MM.1S (cell line): ENCODE measurements around the gene COL11A2.
"Not testable (repeated sequence)": the region's sequence is repeated elsewhere in the genome, so short reads cannot be mapped to it uniquely, and the experiment has no call there.

ENCODE experiments used
- DNase-seq: peaks from one replicate; pipeline ENCODE4 v3.0.0-alpha.2; 2015
- H2AFZ ChIP-seq: fragments of 300-600 bp; sonication (generic); 2 replicates; pipeline ENCODE4 v1.6.0; 2016; ENCODE audit warnings: antibody characterized with exemption, low read length
- H3F3A ChIP-seq: fragments of 300-600 bp; sonication (generic); 2 replicates; pipeline ENCODE4 v1.6.1; 2016; ENCODE audit warnings: mild to moderate bottlenecking, antibody characterized with exemption, low read length, moderate library complexity, mixed read lengths; ENCODE audit not compliant: insufficient read depth
- H3K27ac ChIP-seq: fragments of 300-600 bp; sonication (generic); 2 replicates; pipeline ENCODE4 v1.5.1; 2016; ENCODE audit warnings: mild to moderate bottlenecking, low read length
- H3K27me3 ChIP-seq: fragments of 300-600 bp; sonication (generic); replicated peaks from 2 replicates; pipeline ENCODE4 v1.6.0; 2016; ENCODE audit warnings: low read length; ENCODE audit not compliant: insufficient read depth
- H3K36me3 ChIP-seq: fragments of 300-600 bp; sonication (generic); replicated peaks from 2 replicates; pipeline ENCODE4 v1.6.1; 2016; ENCODE audit warnings: mild to moderate bottlenecking, low read length, mixed read lengths; ENCODE audit not compliant: insufficient read depth
- H3K4me1 ChIP-seq: fragments of 300-600 bp; sonication (generic); 2 replicates; pipeline ENCODE4 v1.6.1; 2016; ENCODE audit warnings: low read length, mixed read lengths
- H3K4me2 ChIP-seq: fragments of 300-600 bp; sonication (generic); 2 replicates; pipeline ENCODE4 v1.6.0; 2016; ENCODE audit warnings: low read depth, low read length
- H3K4me3 ChIP-seq: fragments of 300-600 bp; sonication (generic); 2 replicates; pipeline ENCODE4 v1.5.1; 2016; ENCODE audit warnings: low read length, mixed read lengths
- H3K79me2 ChIP-seq: fragments of 300-600 bp; sonication (generic); 2 replicates; pipeline ENCODE4 v1.6.1; 2016; ENCODE audit warnings: mixed run types, low read length, mixed read lengths
- H3K9ac ChIP-seq: fragments of 300-600 bp; sonication (generic); 2 replicates; pipeline ENCODE4 v1.6.1; 2016; ENCODE audit warnings: low read length, mixed read lengths
- H3K9me2 ChIP-seq: fragments of 300-600 bp; sonication (generic); replicated peaks from 2 replicates; pipeline ENCODE4 v1.6.1; 2016; ENCODE audit warnings: mild to moderate bottlenecking, low read length, mixed read lengths; ENCODE audit not compliant: insufficient read depth
- H3K9me3 ChIP-seq: fragments of 300-600 bp; sonication (generic); replicated peaks from 2 replicates; pipeline ENCODE4 v1.6.1; 2016; ENCODE audit warnings: mild to moderate bottlenecking, low read length, mixed read lengths; ENCODE audit not compliant: insufficient read depth
- H4K20me1 ChIP-seq: fragments of 300-600 bp; sonication (generic); 2 replicates; pipeline ENCODE4 v1.6.1; 2016; ENCODE audit warnings: mild to moderate bottlenecking, low read length, moderate library complexity, mixed read lengths; ENCODE audit not compliant: insufficient read depth
- EZH2 ChIP-seq: fragments of 300-600 bp; sonication (generic); optimal IDR thresholded peaks from 2 replicates; pipeline ENCODE3; 2017; ENCODE audit warnings: low read depth, mild to moderate bottlenecking, antibody characterized with exemption, low read length, mixed read lengths
- EZH2phosphoT487 ChIP-seq: fragments of 300-600 bp; sonication (generic); IDR thresholded peaks from 2 replicates; pipeline ENCODE4 v1.6.1; 2018; ENCODE audit warnings: antibody characterized with exemption, low read length
- TF ChIP-seq, protein P1 (sequence below): fragments of 300-600 bp; sonication (generic); IDR thresholded peaks from 2 replicates; pipeline ENCODE4 v1.5.1; 2016; ENCODE audit warnings: antibody characterized with exemption, low read length, mixed read lengths

COL11A2 gene

GRCh38 chr6:33236852-33237251, 44.6 kb upstream of the COL11A2 start:
- H3K4me1 ChIP-seq: no peaks in the 10 kb centered on the region
- no peaks in the 10 kb centered on the region for H4K20me1 ChIP-seq
- no peaks in the 10 kb centered on the region for H3K36me3 ChIP-seq
- no peaks in the 10 kb centered on the region for H3K9me2 ChIP-seq
- no peak overlapping the region for H2AFZ ChIP-seq
- no peak overlapping the region for H3K9ac ChIP-seq
- H3K9me3 ChIP-seq: no peaks in the 10 kb centered on the region
- TF ChIP-seq, protein P1, sequence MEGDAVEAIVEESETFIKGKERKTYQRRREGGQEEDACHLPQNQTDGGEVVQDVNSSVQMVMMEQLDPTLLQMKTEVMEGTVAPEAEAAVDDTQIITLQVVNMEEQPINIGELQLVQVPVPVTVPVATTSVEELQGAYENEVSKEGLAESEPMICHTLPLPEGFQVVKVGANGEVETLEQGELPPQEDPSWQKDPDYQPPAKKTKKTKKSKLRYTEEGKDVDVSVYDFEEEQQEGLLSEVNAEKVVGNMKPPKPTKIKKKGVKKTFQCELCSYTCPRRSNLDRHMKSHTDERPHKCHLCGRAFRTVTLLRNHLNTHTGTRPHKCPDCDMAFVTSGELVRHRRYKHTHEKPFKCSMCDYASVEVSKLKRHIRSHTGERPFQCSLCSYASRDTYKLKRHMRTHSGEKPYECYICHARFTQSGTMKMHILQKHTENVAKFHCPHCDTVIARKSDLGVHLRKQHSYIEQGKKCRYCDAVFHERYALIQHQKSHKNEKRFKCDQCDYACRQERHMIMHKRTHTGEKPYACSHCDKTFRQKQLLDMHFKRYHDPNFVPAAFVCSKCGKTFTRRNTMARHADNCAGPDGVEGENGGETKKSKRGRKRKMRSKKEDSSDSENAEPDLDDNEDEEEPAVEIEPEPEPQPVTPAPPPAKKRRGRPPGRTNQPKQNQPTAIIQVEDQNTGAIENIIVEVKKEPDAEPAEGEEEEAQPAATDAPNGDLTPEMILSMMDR: no peak
- TF ChIP-seq EZH2phosphoT487 (no peak), EZH2 (no peak)
- no peak for DNase-seq
- H3K4me2 ChIP-seq: no peak overlapping the region
- H3K27me3 ChIP-seq: 0 out of 2 replicates have a peak, but pooled peaks cover 13% of the 10 kb centered on the region
- no peak overlapping the region for H3K4me3 ChIP-seq
- H3K79me2 ChIP-seq: no peaks in the 10 kb centered on the region
- H3K27ac ChIP-seq: no peak overlapping the region
- H3F3A ChIP-seq: no peaks in the 10 kb centered on the region

DNA sequence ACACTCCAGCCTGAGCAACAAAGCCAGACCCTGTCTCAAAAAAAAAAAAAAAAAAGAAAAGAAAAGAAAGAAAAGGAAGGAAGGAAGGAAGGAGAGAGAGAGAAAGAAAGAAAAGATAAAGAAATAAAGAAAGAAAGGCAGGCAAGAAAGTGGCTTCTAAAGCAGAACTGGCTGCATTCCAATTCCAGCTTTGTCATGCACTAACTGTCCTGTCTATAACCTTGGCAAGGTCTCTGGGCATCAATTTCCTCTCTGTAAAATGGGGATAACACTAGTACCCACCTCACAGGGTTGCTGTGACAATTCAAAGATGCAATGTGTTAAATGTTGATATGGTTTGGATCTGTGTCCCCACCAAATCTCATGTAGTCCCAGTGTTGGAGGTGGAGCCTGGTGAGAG, 44.1 kb upstream of the COL11A2 start:
- Histone ChIP-seq H3K9me3 (no peaks in the 10 kb centered on the region), H3K9ac (no peak overlapping the region), H3K36me3 (no peaks in the 10 kb centered on the region), H3K4me1 (no peaks in the 10 kb centered on the region), H2AFZ (no peak overlapping the region), H3K9me2 (no peaks in the 10 kb centered on the region), H3K27ac (no peak overlapping the region), H4K20me1 (no peaks in the 10 kb centered on the region), H3F3A (no peaks in the 10 kb centered on the region), H3K4me3 (no peak overlapping the region), H3K27me3 (0 out of 2 replicates have a peak, but pooled peaks cover 11% of the 10 kb centered on the region), H3K79me2 (no peaks in the 10 kb centered on the region), H3K4me2 (no peak overlapping the region)
- DNase-seq: no peak
- no peak for TF ChIP-seq EZH2

- H4K20me1 ChIP-seq: no peaks in the 10 kb centered on the region
- no peaks in the 10 kb centered on the region for H3K36me3 ChIP-seq
- 0 out of 2 replicates have a peak, but pooled peaks cover 10% of the 10 kb centered on the region for H3K27me3 ChIP-seq
- no peaks in the 10 kb centered on the region for H3K4me1 ChIP-seq
- H3K9me3 ChIP-seq: no peaks in the 10 kb centered on the region
- no peak overlapping the region for H3K4me2 ChIP-seq
- H3K79me2 ChIP-seq: no peaks in the 10 kb centered on the region
- H3F3A ChIP-seq: no peaks in the 10 kb centered on the region
- H3K9me2 ChIP-seq: no peaks in the 10 kb centered on the region
- DNase-seq: no peak
- H3K4me3 ChIP-seq: no peak overlapping the region
- no peak overlapping the region for H3K9ac ChIP-seq
- TF ChIP-seq, protein P1: no peak
- TF ChIP-seq EZH2phosphoT487 (no peak), EZH2 (no peak)
- no peak overlapping the region for H2AFZ ChIP-seq
- no peak overlapping the region for H3K27ac ChIP-seq
Observed at GRCh38 chr6:33235221-33235634, 43.0 kb upstream of the COL11A2 start.

- H3K9ac ChIP-seq, H3K4me3 ChIP-seq, H3F3A ChIP-seq, H2AFZ ChIP-seq, H3K4me1 ChIP-seq, H3K9me3 ChIP-seq, H3K27ac ChIP-seq, DNase-seq, H3K36me3 ChIP-seq, H4K20me1 ChIP-seq, H3K79me2 ChIP-seq, H3K9me2 ChIP-seq, H3K4me2 ChIP-seq, H3K27me3 ChIP-seq: not testable (repeated sequence)
Observed at GRCh38 chr6:33226503-33227120, 34.3 kb upstream of the COL11A2 start.
